ENCODE measurements around the gene SFT2D2.
"Not testable (repeated sequence)": the region's sequence is repeated elsewhere in the genome, so short reads cannot be mapped to it uniquely, and the experiment has no call there.

SFT2D2 gene

GRCh38 chr1:168225476-168226190, at the start of gene SFT2D2:
Gene SFT2D2, plus strand, starts transcription at chr1:168226004. Its CDS starts 76 bp downstream, at chr1:168226080.
- no peak for DNase-seq (ENCODE audit: low read depth, low spot score)

DNA sequence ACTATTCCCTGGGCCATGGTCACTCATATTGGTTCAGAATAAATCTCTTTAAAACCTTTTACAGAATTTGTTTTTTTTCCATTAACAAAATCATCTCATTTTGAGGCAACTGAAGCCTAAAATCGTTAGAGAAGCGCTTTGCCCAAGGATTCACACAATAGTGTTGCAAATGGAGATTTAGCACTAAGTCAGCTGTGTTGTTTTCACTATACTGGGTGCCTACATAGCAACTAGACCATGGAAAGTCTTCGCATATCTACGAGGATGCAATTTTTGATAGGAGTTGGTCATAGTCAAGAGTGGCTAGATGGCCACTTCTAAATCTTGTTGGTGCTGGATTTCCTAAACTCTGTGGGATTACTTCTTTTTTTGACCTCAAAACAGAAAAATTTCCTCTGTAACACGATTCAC, 47.6 kb upstream of the SFT2D2 start:
- DNase-seq (ENCODE audit: low read depth, low spot score): no peak

GRCh38 chr1:168178638-168179437, 47.0 kb upstream of the SFT2D2 start, which contains the start of gene TIPRL:
Gene TIPRL, plus strand, starts transcription at chr1:168178962. Its CDS starts 116 bp downstream, at chr1:168179078.
- DNase-seq (ENCODE audit: low read depth, low spot score): peak; percentile 96

- DNase-seq (ENCODE audit: low read depth, low spot score): no peak
Measured at GRCh38 chr1:168179438-168180147, 46.2 kb upstream of the SFT2D2 start.

DNA sequence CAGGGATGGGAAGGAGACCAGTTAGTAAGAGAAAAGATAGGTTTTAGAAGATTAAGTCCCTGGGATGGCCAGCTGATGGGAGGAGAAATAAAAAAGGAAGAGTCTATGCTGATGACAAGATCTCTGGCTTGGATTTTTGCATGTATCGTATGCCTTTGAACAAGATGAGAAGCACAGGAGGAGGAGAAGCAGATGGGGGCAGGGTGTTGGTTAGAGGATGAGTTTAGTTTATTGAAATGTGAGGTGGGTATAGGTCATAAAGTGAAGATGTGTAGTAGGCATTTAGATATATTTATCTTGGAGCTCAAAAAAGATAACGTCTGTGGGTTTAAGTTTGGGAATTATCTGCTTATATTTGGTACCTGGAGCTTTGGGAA, 45.7 kb upstream of the SFT2D2 start:
- no peak for DNase-seq (ENCODE audit: low read depth, low spot score)

- DNase-seq (ENCODE audit: low read depth, low spot score): not testable (repeated sequence)
Measured at GRCh38 chr1:168181063-168181720, 44.6 kb upstream of the SFT2D2 start.

GRCh38 chr1:168187177-168187576, 38.6 kb upstream of the SFT2D2 start:
- DNase-seq (ENCODE audit: low read depth, low spot score): no peak

DNA sequence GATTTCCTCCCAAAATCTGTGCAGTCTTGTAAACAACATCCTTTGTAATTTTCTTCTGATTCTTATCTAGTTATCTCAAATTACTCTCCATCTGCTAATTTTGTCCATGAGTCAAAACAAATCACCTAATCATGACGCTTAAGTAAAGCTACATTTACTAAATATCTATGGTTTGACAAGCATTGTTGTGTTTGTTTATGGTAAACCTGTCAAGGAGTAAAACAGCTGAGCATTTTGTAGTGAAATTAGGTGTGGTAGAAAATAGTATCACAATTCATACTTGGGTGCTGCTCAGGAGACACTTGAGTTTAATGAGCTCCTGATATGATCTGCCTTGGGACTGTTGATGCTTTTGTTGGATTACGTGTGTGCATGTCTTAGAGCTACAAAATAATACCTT, 35.4 kb upstream of the SFT2D2 start:
- no peak for DNase-seq (ENCODE audit: low read depth, low spot score)

- DNase-seq (ENCODE audit: low read depth, low spot score): no peak
Measured at GRCh38 chr1:168195199-168196135, 30.3 kb upstream of the SFT2D2 start.

- DNase-seq (ENCODE audit: low read depth, low spot score): no peak
Measured at GRCh38 chr1:168199056-168199455, 26.7 kb upstream of the SFT2D2 start.

GRCh38 chr1:168202941-168203654, 22.7 kb upstream of the SFT2D2 start:
- no peak for DNase-seq (ENCODE audit: low read depth, low spot score)

DNA sequence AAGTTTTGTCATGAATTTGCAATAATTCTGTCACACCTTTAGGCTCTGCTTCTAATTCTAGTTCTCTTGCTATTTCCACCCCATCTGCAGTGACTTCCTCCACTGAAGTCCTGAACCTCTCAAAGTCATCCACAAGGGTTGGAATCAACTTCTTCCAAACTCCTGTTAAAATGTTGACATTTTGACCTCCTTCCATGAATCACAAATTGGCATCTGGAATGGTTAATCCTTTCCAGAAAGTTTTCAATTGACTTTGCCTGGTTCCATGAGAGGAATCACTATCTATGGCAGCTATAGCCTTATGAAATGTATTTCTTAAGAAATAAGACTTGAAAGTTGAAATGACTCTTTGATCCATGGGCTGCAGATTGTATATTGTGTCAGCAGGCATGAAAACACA, 19.7 kb upstream of the SFT2D2 start:
- no peak for DNase-seq (ENCODE audit: low read depth, low spot score)

- DNase-seq (ENCODE audit: low read depth, low spot score): not testable (repeated sequence)
Measured at GRCh38 chr1:168207673-168208072, 18.1 kb upstream of the SFT2D2 start.

DNA sequence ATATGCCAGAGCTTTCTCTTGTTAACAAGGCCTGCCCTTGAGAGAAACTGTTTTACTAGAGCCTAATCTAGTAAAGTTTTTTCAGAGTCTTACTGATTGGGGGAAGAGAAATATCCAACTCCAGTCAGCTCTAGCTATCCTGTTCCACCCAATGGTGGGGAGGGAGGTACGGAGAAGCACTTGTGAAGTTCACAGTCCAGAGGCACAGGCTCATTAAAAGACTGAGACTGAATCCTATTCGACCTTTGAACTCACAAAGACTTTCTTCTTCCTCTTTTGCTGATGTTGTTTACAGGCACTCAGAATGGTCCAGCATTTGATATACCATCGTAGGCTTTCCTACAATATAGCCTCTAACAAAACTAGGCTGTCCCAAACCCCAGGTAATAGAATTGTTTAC, 15.5 kb upstream of the SFT2D2 start:
- no peak for DNase-seq (ENCODE audit: low read depth, low spot score)

- no peak for DNase-seq (ENCODE audit: low read depth, low spot score)
Measured at GRCh38 chr1:168213349-168213748, 12.5 kb upstream of the SFT2D2 start.

DNA sequence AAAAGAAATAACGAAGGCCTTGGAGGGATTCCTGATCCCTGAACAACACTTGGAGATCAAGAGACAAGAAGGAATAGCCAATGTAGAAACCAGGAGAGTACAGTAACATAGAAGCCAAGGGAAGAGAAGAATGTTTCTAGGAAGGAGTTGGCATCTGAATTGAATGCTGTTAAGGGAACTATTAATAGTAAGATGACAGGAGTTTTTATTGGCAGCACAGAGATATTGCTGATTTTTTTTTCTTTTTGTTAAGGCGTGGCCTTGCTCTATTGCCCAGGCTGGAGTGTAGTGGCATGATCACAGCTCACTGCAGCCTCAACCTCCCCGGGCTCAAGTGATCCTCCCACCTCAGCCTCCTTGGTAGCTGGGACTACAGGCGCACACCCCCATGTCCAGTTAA, 9.6 kb upstream of the SFT2D2 start:
- DNase-seq (ENCODE audit: low read depth, low spot score): no peak

DNA sequence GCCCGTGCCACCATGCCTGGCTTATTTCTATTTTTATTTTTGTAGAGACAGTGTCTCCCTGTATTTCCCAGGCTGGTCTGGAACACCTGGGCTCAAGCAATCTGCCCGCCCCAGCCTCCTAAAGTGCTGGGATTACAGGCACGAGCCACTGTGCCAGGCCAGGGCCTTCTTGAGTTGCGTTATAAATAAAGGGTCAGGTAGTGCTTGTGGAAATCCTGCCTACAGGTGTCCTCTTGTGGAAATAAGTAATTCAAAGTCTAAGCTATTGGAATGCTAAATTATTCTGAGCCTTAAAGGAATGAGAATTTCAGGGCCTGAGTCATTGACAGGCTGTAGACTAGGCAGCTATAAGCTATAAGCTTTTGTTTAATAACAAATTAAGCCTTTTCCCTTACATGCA, 8.1 kb upstream of the SFT2D2 start:
- no peak for DNase-seq (ENCODE audit: low read depth, low spot score)

DNA sequence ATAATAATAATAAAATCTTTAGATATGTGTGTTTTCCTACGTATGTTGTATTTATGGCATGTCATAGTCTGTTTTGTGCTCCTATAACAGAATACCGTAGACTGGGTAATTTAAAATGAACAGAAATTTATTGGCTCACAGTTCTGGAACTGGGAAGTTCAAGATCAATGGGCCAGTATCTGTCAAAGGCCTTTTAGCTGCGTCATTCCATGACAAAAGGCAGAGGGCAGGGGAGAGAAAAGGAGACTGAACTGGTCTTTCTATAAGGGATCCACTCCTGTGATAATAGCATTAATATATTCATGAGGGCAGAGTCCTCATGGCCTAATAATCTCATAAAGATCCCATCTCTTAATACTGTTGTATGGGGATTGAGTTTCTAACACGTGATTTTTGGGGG, 7.1 kb upstream of the SFT2D2 start:
- DNase-seq (ENCODE audit: low read depth, low spot score): no peak

- DNase-seq (ENCODE audit: low read depth, low spot score): no peak
Measured at GRCh38 chr1:168220470-168220871, 5.3 kb upstream of the SFT2D2 start.

- DNase-seq (ENCODE audit: low read depth, low spot score): no peak
Measured at GRCh38 chr1:168221275-168221674, 4.5 kb upstream of the SFT2D2 start.
